ENCODE data around the gene PRRX1.

DNA sequence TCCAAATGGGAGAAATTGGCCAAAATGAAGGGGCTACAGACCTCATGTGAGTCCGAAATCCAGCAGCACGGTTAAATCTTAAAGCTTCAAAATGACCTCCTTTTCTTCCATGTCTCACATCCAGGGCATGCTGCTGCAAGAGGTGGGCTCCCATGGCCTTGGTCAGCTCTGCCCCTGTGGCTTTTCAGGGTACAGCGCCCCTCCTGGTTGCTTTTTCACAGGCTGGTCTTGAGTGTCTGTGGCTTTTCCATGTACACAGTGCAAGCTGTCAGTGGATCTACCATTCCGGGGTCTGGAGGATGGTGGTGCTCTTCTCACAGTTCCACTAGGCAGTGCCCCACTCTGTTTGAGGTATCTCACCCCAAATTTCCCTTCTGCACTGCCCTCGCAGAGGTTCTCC, 78.7 kb downstream of the PRRX1 start:
- TF ChIP-seq, protein P1, sequence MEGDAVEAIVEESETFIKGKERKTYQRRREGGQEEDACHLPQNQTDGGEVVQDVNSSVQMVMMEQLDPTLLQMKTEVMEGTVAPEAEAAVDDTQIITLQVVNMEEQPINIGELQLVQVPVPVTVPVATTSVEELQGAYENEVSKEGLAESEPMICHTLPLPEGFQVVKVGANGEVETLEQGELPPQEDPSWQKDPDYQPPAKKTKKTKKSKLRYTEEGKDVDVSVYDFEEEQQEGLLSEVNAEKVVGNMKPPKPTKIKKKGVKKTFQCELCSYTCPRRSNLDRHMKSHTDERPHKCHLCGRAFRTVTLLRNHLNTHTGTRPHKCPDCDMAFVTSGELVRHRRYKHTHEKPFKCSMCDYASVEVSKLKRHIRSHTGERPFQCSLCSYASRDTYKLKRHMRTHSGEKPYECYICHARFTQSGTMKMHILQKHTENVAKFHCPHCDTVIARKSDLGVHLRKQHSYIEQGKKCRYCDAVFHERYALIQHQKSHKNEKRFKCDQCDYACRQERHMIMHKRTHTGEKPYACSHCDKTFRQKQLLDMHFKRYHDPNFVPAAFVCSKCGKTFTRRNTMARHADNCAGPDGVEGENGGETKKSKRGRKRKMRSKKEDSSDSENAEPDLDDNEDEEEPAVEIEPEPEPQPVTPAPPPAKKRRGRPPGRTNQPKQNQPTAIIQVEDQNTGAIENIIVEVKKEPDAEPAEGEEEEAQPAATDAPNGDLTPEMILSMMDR (conservative IDR thresholded peaks at IDR 0.05 in 1 of 2, IDR thresholded peaks at IDR 0.05 in 1 of 2; ENCODE audit: extremely low read depth in 1 of 2, insufficient read depth in 1 of 2, low read depth in 1 of 2, low read length in 2 of 2): no peak
- TF ChIP-seq EZH2 (IDR thresholded peaks at IDR 0.05; ENCODE audit: borderline replicate concordance, low read length): no peak
